Measurements from ENCODE around the gene FAM131B. TPM values are rescaled to one million over a fixed set of nuclear protein-coding genes. Genes with fewer than 3 reads are reported as not detected.
A peak's percentile ranks its signal among the peaks of the same experiment; 100 is the strongest.

FAM131B gene
- total RNA-seq, 1 experiment from 2014 or later, result 0.19 TPM

DNA sequence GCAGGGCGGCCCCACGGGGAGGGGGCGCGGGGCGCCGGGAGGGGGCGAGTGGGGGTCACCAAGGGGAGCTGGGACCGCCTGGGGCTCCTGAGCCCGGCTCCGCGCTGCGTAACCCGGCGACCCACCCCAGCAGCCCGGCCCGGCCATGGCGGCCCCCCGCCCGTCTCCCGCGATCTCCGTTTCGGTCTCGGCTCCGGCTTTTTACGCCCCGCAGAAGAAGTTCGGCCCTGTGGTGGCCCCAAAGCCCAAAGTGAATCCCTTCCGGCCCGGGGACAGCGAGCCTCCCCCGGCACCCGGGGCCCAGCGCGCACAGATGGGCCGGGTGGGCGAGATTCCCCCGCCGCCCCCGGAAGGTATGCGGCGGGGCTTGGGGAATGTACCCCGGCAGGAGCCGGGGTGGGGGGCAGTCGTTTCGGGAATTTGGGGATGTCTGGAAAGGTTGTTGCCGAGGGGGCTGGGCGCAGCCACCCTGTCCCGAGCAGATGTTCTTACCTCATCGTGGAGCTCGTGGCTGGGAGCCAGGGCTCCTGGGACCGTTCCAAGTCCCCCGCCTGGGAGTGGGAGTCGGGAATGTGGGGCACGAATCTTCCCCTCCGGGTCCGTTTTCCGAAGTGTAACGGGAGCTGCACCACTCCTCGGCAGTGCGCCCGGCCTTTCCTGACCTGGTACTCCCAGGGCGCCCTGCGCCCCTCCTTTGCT is 19.1 kb upstream of the FAM131B start:
- H3K36me3 Mint-ChIP-seq (ENCODE audit: insufficient read depth, unreplicated experiment), result peaks cover 16% of the 10 kb centered on the region
- DNase-seq (ENCODE audit: unreplicated experiment), result peak; percentile 85
- peak overlapping the region; percentile 88 for H3K27ac Mint-ChIP-seq (ENCODE audit: low read depth, unreplicated experiment)
- no peaks in the 10 kb centered on the region for H3K27me3 Mint-ChIP-seq (ENCODE audit: insufficient read depth, unreplicated experiment)
- no TSS peak for BruUV-seq (replicated peaks)
- H3K4me3 Mint-ChIP-seq (ENCODE audit: unreplicated experiment), result peak overlapping the region; percentile 77
- CTCF ChIA-PET, result interaction anchor here (0.7 to 3.5 kb wide), 3 partner anchors 12 to 118 kb away, joined by 3 to 31 read pairs (median 14); partner anchors contain the start of gene GSTK1
- TF ChIP-seq, protein P1, sequence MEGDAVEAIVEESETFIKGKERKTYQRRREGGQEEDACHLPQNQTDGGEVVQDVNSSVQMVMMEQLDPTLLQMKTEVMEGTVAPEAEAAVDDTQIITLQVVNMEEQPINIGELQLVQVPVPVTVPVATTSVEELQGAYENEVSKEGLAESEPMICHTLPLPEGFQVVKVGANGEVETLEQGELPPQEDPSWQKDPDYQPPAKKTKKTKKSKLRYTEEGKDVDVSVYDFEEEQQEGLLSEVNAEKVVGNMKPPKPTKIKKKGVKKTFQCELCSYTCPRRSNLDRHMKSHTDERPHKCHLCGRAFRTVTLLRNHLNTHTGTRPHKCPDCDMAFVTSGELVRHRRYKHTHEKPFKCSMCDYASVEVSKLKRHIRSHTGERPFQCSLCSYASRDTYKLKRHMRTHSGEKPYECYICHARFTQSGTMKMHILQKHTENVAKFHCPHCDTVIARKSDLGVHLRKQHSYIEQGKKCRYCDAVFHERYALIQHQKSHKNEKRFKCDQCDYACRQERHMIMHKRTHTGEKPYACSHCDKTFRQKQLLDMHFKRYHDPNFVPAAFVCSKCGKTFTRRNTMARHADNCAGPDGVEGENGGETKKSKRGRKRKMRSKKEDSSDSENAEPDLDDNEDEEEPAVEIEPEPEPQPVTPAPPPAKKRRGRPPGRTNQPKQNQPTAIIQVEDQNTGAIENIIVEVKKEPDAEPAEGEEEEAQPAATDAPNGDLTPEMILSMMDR (IDR thresholded peaks at IDR 0.05; ENCODE audit: unreplicated experiment), result no peak
- POLR2A ChIA-PET, result interaction anchor here (0.6 to 1.6 kb wide), 12 partner anchors 9 to 118 kb away, joined by 3 to 8 read pairs (median 4); partner anchors contain the start of gene GSTK1
- no peaks in the 10 kb centered on the region for H3K9me3 Mint-ChIP-seq (ENCODE audit: unreplicated experiment)
- peaks cover 30% of the 10 kb centered on the region for H3K4me1 Mint-ChIP-seq (ENCODE audit: insufficient read depth, unreplicated experiment)
- intact Hi-C loops (cut with micrococcal nuclease), result loop anchor here (2.0 to 5.0 kb wide), 4 partner anchors 61 to 521 kb away; partner anchors contain the start of genes CASP2 and TCAF1

DNA sequence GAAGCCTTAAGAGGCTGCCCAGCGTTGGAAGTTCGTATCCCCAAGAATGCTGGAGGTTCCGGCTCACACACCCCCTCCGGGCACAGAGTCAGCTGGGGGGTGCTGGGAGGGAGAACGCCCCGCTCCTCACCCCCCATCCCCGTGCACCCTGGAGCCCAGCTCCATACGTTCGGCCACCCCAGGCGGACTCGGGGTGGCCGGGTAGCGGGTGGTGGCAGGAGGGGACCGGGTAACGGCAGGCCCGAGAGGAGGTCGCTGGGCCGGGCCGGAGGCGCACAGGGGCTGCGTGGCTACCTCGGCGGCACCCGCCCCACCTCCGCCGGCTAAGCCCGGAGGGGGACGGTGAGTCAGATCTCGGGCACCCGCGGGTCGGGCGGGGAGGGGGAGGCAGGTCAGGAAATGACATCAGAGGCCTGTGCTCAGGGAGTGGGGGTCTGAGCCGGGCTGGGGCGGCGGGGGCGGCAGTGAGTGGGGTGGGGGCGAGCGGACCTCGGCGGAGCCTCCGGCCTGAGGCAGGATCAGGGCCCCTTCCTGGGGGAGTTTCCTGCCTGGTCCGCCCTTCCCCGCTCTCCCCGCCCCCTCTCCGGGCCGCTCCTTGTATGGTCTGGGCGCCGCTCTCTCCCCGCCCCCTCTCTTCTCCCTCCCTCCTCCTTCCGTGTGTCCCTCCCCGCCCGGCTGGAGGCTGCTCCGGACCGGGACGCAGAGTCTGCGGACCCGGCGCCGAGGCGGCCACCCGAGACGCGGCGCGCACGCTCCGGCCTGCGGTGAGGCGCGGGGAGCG is 18.3 kb upstream of the FAM131B start, which contains the start of gene ZYX:
Gene ZYX, plus strand, starts transcription at position 700 of the 781 bp plus-strand sequence. CDS start 227 bp downstream, outside the sequence.
- peak within 1 kb of the TSS; percentile 88 for H3K27ac Mint-ChIP-seq (ENCODE audit: low read depth, unreplicated experiment)
- H3K4me1 Mint-ChIP-seq (ENCODE audit: insufficient read depth, unreplicated experiment), result peaks cover 30% of the 10 kb centered on the region
- CTCF ChIA-PET, result interaction anchor here (0.6 to 3.5 kb wide), 23 partner anchors 11 to 1351 kb away, joined by 3 to 31 read pairs (median 4); partner anchors contain the start of genes EPHA1 and GSTK1
- H3K36me3 Mint-ChIP-seq (ENCODE audit: insufficient read depth, unreplicated experiment), result peaks cover 22% of the 10 kb centered on the region
- peak within 1 kb of the TSS; percentile 77 for H3K4me3 Mint-ChIP-seq (ENCODE audit: unreplicated experiment)
- no peaks in the 10 kb centered on the region for H3K27me3 Mint-ChIP-seq (ENCODE audit: insufficient read depth, unreplicated experiment)
- TF ChIP-seq, protein P1 (IDR thresholded peaks at IDR 0.05; ENCODE audit: unreplicated experiment), result no peak
- intact Hi-C loops (cut with micrococcal nuclease), result loop anchor here (1.0 to 5.0 kb wide), 5 partner anchors 35 to 521 kb away; partner anchors contain the start of genes CASP2 and TCAF1
- no peaks in the 10 kb centered on the region for H3K9me3 Mint-ChIP-seq (ENCODE audit: unreplicated experiment)
- POLR2A ChIA-PET, result interaction anchor here (0.7 to 1.7 kb wide), 20 partner anchors 8 to 140 kb away, joined by 3 to 18 read pairs (median 4); partner anchors contain the start of genes CASP2 and GSTK1
- no TSS peak for BruUV-seq (replicated peaks)
- peak; percentile 90 for DNase-seq (ENCODE audit: unreplicated experiment)

DNA sequence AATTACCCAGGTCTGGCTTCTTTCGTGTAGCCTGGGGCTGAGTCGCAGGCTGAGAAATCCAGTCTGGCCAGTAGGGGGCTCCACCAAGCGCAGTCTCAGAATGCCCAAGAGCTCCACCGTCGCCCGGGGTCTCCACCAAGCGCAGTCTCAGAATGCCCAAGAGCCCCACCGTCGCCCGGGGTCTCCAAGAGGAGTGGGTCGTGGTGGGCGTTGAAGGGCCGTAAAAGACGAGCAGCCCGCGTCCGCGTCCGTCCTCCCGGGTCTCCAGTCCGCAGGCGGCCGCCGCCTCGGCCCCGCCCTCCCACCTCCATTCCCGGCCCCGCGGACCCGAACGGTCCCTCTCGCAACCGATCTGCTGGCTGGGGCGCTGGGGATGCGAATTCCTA is 17.7 kb upstream of the FAM131B start:
- BruUV-seq (replicated peaks), result no TSS peak
- Mint-ChIP-seq H3K9me3 (ENCODE audit: unreplicated experiment) (no peaks in the 10 kb centered on the region), H3K27me3 (ENCODE audit: insufficient read depth, unreplicated experiment) (no peaks in the 10 kb centered on the region), H3K36me3 (ENCODE audit: insufficient read depth, unreplicated experiment) (peaks cover 22% of the 10 kb centered on the region), H3K4me3 (ENCODE audit: unreplicated experiment) (peak overlapping the region; percentile 77), H3K4me1 (ENCODE audit: insufficient read depth, unreplicated experiment) (peaks cover 32% of the 10 kb centered on the region), H3K27ac (ENCODE audit: low read depth, unreplicated experiment) (peak overlapping the region; percentile 88)
- ChIA-PET CTCF (interaction anchor here (0.6 to 3.5 kb wide), 27 partner anchors 9 to 1350 kb away, joined by 3 to 31 read pairs (median 5); partner anchors contain the start of genes EPHA1 and GSTK1), POLR2A (interaction anchor here (0.5 to 1.7 kb wide), 20 partner anchors 8 to 822 kb away, joined by 3 to 18 read pairs (median 4); partner anchors contain the start of genes CASP2 and GSTK1)
- DNase-seq (ENCODE audit: unreplicated experiment), result peak; percentile 80
- TF ChIP-seq, protein P1 (IDR thresholded peaks at IDR 0.05; ENCODE audit: unreplicated experiment), result peak; percentile 71
- intact Hi-C loops (cut with micrococcal nuclease), result loop anchor here (1.0 to 5.0 kb wide), 5 partner anchors 36 to 522 kb away; partner anchors contain the start of genes CASP2 and TCAF1

Data from MCF 10A (cell line).